Kidney (tissue), 14 donors: ENCODE data around the gene TRAFD1. TPM values are rescaled to one million over a fixed set of nuclear protein-coding genes. Genes with fewer than 3 reads are reported as not detected.

Experiments
- DNase-seq, 5 donors: peaks; one replicate each; pipeline ENCODE4 v3.0.0-alpha.2; 2013 to 2020
- FAIRE-seq: peaks from 2 replicates; lab custom pipeline; 2012; peaks lifted over from hg19 to GRCh38; lab: Jason Lieb, UNC
- H3K27ac ChIP-seq, 2 donors: one replicate each; pipeline ENCODE4 v1.7.0; 2013; ENCODE audit warnings: low read depth in 2 of 2, low read length in 2 of 2, inconsistent platforms in 1 of 2
- H3K27me3 ChIP-seq: one replicate; pipeline ENCODE4 v1.7.1; 2013; ENCODE audit warnings: low read length, inconsistent platforms; ENCODE audit not compliant: control insufficient read depth, insufficient read depth
- H3K36me3 ChIP-seq, 3 donors: one replicate each; pipeline versions ENCODE4 v1.7.0 to v1.7.1; 2013; ENCODE audit warnings: low read length in 3 of 3, control low read depth in 1 of 3, inconsistent platforms in 1 of 3; ENCODE audit not compliant: insufficient read depth in 3 of 3, control insufficient read depth in 2 of 3
- H3K4me1 ChIP-seq, 3 donors: one replicate each; pipeline versions ENCODE4 v1.7.0 to v1.7.1; 2013; ENCODE audit warnings: low read length in 3 of 3, inconsistent platforms in 1 of 3, low read depth in 1 of 3; ENCODE audit not compliant: control insufficient read depth in 2 of 3, insufficient read depth in 2 of 3
- H3K4me3 ChIP-seq, 3 donors: one replicate each; pipeline versions ENCODE4 v1.7.0 to v1.8.1; 2013; ENCODE audit warnings: low read length in 3 of 3, control low read depth in 1 of 3, inconsistent platforms in 1 of 3
- H3K9ac ChIP-seq, 3 donors: one replicate each; pipeline versions ENCODE4 v1.7.0 to v1.7.1; 2013; ENCODE audit warnings: low read length in 3 of 3, control low read depth in 1 of 3, inconsistent platforms in 1 of 3
- H3K9me3 ChIP-seq, 3 donors: one replicate each; pipeline versions ENCODE4 v1.7.0 to v1.7.1; 2013; ENCODE audit warnings: low read length in 3 of 3, control low read depth in 1 of 3, inconsistent platforms in 1 of 3; ENCODE audit not compliant: control insufficient read depth in 2 of 3, insufficient read depth in 1 of 3
- CTCF ChIP-seq: IDR thresholded peaks from 3 replicates; pipeline ENCODE4 v1.5.1; 2012; ENCODE audit warnings: mild to moderate bottlenecking, moderate library complexity, borderline replicate concordance; ENCODE audit not compliant: insufficient read depth; ENCODE audit errors: extremely low read depth
- intact Hi-C: fragments of 100-400 bp; cut with DNase I; formaldehyde crosslinking; loops from one replicate; pipeline ENCODE4 v1.11.1; 2022
- polyA plus RNA-seq: library from polyadenylated mRNA; stranded (reverse); fragments of 350-450 nt; fragmentation: Illumina TruSeq; extraction: RNeasy Lipid Tissue Mini Kit (QIAGEN cat#74804); gene quantifications from one replicate; pipeline ENCODE4 v1.2.3, GENCODE V29; 2014; ENCODE audit warnings: low read depth, low replicate concordance; ENCODE audit not compliant: insufficient read depth
- total RNA-seq: library from RNA; stranded (reverse); fragmentation: NEBNext Ultra II Directional; extraction: Animal tissue kit (Norgen Biotek cat#: 25700); gene quantifications from one replicate; pipeline ENCODE4 v1.2.1, GENCODE V29; 2021
- donor health status: control.
- donor health status: control.
- donor health status: control.
- donor health status: control.
- donor health status: control.
- donor health status: DM: yes; HTN: yes; CAD: no.
- donor health status: Normal renal cell carcinoma (clear cell type).

The TRAFD1 gene
- total and polyA plus RNA-seq, 2 donors from 2014 or later: 16.4 to 27.1 TPM

DNA sequence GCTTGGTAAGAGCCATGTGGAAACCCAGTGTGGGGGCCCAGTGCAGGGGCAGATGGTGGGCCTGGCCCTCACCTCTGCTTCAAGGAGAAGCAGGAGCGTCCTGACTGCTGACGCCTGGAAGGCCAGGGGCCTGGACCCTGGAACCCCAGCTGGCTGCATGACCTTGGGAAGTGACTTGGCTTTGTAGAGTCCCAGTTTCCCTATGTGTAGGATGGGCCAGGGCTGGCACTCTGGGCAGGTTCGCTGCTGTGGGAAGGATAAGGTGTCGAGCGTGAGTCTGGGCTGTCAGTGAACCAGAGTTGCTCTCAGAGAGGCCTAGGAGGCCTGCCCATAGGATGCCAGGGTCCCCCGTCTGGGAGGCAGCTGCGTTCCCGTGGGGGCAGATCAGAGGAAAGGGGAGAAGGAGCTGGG is 43.2 kb downstream of the TRAFD1 start:
- no peak for TF ChIP-seq CTCF
- no peak for DNase-seq
- H3K9ac ChIP-seq: no peak overlapping the region
- no peak for FAIRE-seq
- intact Hi-C loops: no loop called here
- no peak overlapping the region for H3K4me3 ChIP-seq
- H3K4me1 ChIP-seq: no peaks in the 10 kb centered on the region
- no peak overlapping the region for H3K27ac ChIP-seq
- H3K27me3 ChIP-seq: no peaks in the 10 kb centered on the region
- no peaks in the 10 kb centered on the region for H3K9me3 ChIP-seq
- peaks cover 0 to 12% (median 3%) of the 10 kb centered on the region in 3 donors for H3K36me3 ChIP-seq

- no peaks in the 10 kb centered on the region for H3K4me1 ChIP-seq
- intact Hi-C loops: no loop called here
- peaks cover 0 to 12% (median 3%) of the 10 kb centered on the region in 3 donors for H3K36me3 ChIP-seq
- H3K4me3 ChIP-seq: no peak overlapping the region
- DNase-seq (no peak), FAIRE-seq (no peak)
- H3K9ac ChIP-seq: no peak overlapping the region
- H3K9me3 ChIP-seq: no peaks in the 10 kb centered on the region
- TF ChIP-seq CTCF: no peak
- H3K27me3 ChIP-seq: no peaks in the 10 kb centered on the region
- H3K27ac ChIP-seq: no peak overlapping the region
These were observed 44.0 kb downstream of the TRAFD1 start for GRCh38 chr12:112169161-112169872.

- Histone ChIP-seq H3K27ac (no peak overlapping the region), H3K9me3 (no peaks in the 10 kb centered on the region), H3K9ac (no peak overlapping the region), H3K4me1 (no peaks in the 10 kb centered on the region), H3K4me3 (no peak overlapping the region), H3K36me3 (peaks cover under 1 to 15% (median 5%) of the 10 kb centered on the region in 3 donors), H3K27me3 (no peaks in the 10 kb centered on the region)
- FAIRE-seq (no peak), DNase-seq (no peak)
- intact Hi-C loops: no loop called here
- TF ChIP-seq CTCF: no peak
These were observed 44.6 kb downstream of the TRAFD1 start for GRCh38 chr12:112169966-112170365.
